Peyer's patch (tissue), 4 donors: ENCODE data around the gene TP53I11. TPM values are rescaled to one million over a fixed set of nuclear protein-coding genes. Genes with fewer than 3 reads are reported as not detected.

Experiments used
- DNase-seq, 3 donors: peaks; one replicate each; pipeline ENCODE4 v3.0.0-alpha.2; 2017 to 2019
- H3K27ac ChIP-seq, 4 donors: fragments of 200-600 bp; sonication (generic); one replicate each; pipeline ENCODE4 v1.5.1; 2016 to 2019
- H3K27me3 ChIP-seq, 2 donors: fragments of 200-600 bp; sonication (generic); one replicate each; pipeline ENCODE4 v1.5.1; 2019
- H3K36me3 ChIP-seq, 3 donors: fragments of 200-600 bp; sonication (generic); one replicate each; pipeline ENCODE4 v1.5.1; 2016 to 2019
- H3K4me1 ChIP-seq, 4 donors: fragments of 200-600 bp; sonication (generic); one replicate each; pipeline ENCODE4 v1.5.1; 2016 to 2019
- H3K4me3 ChIP-seq, 4 donors: fragments of 200-600 bp; sonication (generic); 1 replicate in 3 of 4; 2 replicates in 1 of 4; pipeline ENCODE4 v1.5.1; 2016 to 2019; ENCODE audit warnings: mild to moderate bottlenecking in 1 of 4
- H3K9me3 ChIP-seq, 4 donors: fragments of 200-600 bp; sonication (generic); one replicate each; pipeline ENCODE4 v1.5.1; 2016 to 2019; ENCODE audit warnings: mild to moderate bottlenecking in 1 of 4
- POLR2A ChIP-seq, 2 donors: fragments of 450-650 bp; IDR thresholded peaks; one replicate each; pipeline ENCODE4 v1.5.1; 2017; ENCODE audit warnings: antibody characterized with exemption in 2 of 2, mild to moderate bottlenecking in 2 of 2, moderate library complexity in 2 of 2
- total RNA-seq, 4 donors: library from RNA; depleted of rRNA; stranded (reverse); fragments of >200 nt; gene quantifications; one replicate each; pipeline ENCODE4 v1.1.0, GENCODE V29; 2016
- TF ChIP-seq, protein P1 (sequence below), 6 experiments: fragments of 450-650 bp in 4 of 6; fragments of 200-600 bp in 2 of 6; sonication (generic) in 1 of 6; IDR thresholded peaks; one replicate each; pipeline ENCODE4 v1.5.1; 2017 to 2019; ENCODE audit warnings: antibody characterized with exemption in 6 of 6, mild to moderate bottlenecking in 3 of 6, moderate library complexity in 1 of 6

TP53I11 gene
- total RNA-seq, 4 donors from 2014 or later, result 48.0 to 152 (median 69.9) TPM

DNA sequence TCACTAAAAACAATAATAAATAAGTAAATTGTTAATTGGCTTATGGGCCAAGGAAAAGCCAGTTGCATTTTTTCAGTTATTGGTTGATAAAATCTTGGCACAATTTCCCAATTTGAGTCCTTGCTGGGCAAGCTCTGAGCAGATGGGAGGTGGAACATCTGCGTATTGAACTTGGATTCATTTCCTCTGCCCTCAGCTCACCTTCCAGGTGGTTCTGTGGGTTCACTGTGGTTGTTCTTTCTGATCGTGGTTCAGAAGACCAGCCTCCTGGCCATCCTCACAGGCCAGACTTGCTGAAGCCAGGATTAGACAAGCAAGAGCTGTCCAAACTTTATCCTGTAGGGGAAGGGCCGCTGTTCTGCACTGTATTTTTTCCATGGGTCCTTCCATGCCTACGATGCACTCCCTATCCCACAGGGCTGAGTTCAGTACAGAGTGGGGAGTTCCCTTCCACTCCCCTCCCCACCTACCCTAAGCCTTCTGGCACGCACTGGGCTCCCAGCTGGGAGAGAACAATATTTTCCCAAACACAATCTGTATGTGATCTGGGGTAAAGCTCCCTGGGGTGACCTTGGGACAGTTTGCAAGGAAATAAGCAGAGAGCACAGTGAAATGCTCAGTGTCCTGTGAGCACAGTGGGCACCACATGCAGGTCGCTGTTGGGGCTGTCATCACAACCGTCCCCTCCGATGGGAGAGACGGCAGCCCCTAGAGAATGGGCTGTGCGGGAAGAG, 43.5 kb upstream of the TP53I11 start:
- TF ChIP-seq POLR2A (IDR thresholded peaks at IDR 0.05), result no peak
- Histone ChIP-seq H3K36me3 (no peaks in the 10 kb centered on the region), H3K4me1 (no peaks in the 10 kb centered on the region), H3K9me3 (no peaks in the 10 kb centered on the region), H3K27me3 (no peaks in the 10 kb centered on the region), H3K27ac (no peak overlapping the region), H3K4me3 (no peak overlapping the region)
- DNase-seq, result no peak

DNA sequence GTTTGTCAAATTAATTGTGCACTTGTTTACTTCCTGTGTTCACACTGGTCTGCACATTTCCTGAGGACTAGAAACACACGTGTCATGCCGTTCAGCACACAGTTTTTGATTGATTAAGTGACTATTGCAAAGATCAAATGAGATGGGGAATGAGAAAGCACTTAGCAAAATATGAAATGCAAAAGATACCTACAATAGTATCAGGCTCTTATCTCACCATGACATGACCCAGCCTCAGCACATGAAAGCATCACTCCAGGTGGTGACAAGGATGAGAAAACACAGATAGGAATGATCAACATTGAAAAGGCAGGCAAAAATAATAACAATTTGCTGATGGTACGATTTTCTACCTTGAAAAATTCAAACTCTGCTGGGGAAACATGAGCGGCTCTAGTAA, 42.1 kb upstream of the TP53I11 start:
- H3K4me3 ChIP-seq, result no peak overlapping the region
- TF ChIP-seq, protein P1, sequence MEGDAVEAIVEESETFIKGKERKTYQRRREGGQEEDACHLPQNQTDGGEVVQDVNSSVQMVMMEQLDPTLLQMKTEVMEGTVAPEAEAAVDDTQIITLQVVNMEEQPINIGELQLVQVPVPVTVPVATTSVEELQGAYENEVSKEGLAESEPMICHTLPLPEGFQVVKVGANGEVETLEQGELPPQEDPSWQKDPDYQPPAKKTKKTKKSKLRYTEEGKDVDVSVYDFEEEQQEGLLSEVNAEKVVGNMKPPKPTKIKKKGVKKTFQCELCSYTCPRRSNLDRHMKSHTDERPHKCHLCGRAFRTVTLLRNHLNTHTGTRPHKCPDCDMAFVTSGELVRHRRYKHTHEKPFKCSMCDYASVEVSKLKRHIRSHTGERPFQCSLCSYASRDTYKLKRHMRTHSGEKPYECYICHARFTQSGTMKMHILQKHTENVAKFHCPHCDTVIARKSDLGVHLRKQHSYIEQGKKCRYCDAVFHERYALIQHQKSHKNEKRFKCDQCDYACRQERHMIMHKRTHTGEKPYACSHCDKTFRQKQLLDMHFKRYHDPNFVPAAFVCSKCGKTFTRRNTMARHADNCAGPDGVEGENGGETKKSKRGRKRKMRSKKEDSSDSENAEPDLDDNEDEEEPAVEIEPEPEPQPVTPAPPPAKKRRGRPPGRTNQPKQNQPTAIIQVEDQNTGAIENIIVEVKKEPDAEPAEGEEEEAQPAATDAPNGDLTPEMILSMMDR (IDR thresholded peaks at IDR 0.05), result no peak
- no peak for TF ChIP-seq POLR2A (IDR thresholded peaks at IDR 0.05)
- H3K36me3 ChIP-seq, result no peaks in the 10 kb centered on the region
- no peak overlapping the region for H3K27ac ChIP-seq
- H3K27me3 ChIP-seq, result no peaks in the 10 kb centered on the region
- no peak for DNase-seq
- no peaks in the 10 kb centered on the region for H3K4me1 ChIP-seq
- H3K9me3 ChIP-seq, result no peaks in the 10 kb centered on the region

DNA sequence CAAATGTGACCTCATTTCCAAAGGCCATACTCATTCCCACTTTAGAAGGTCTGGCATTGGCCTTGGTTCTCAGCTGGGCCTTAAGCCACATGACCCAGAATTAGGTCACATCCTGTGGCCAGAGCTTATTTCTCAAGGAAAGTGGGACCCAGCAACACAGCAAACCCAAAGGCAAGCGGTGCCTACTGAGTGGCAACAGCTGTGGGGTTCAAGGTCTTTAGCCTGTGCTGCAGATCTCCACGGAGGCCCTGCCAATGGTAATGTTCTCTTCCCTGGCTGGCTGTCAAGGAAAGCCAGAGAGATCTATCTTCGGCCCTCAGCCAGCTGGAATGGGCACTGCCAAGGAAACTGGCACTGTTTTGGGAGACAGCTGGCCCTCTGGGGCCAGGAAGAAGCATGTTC, 41.5 kb upstream of the TP53I11 start:
- H3K9me3 ChIP-seq, result no peaks in the 10 kb centered on the region
- H3K4me3 ChIP-seq, result no peak overlapping the region
- H3K27ac ChIP-seq, result no peak overlapping the region
- no peak for DNase-seq
- TF ChIP-seq, protein P1 (IDR thresholded peaks at IDR 0.05), result no peak
- TF ChIP-seq POLR2A (IDR thresholded peaks at IDR 0.05), result no peak
- no peaks in the 10 kb centered on the region for H3K27me3 ChIP-seq
- no peaks in the 10 kb centered on the region for H3K36me3 ChIP-seq
- H3K4me1 ChIP-seq, result no peaks in the 10 kb centered on the region

DNA sequence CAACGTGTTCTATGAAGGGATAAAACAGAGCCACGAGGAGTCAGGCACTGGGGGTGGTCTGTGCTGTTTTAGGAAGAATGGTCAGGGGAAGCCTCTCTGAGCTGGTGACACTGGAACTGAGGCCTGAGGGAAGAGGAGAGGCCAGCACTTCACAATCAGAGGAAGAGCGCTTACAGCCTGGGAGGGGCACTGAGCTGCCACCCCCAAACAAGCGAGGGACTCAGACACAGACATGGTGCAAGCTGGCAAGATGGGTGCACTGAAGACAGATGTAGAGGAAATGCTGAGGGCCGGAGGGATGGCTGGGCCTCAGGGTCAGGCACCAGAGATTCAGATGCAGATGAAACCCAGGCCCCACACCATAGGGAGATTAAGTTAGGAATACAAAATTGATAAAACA, 40.0 kb upstream of the TP53I11 start:
- Histone ChIP-seq H3K27ac (no peak overlapping the region), H3K9me3 (no peaks in the 10 kb centered on the region), H3K4me1 (no peaks in the 10 kb centered on the region), H3K27me3 (no peaks in the 10 kb centered on the region), H3K36me3 (no peaks in the 10 kb centered on the region), H3K4me3 (no peak overlapping the region)
- no peak for TF ChIP-seq POLR2A (IDR thresholded peaks at IDR 0.05)
- TF ChIP-seq, protein P1 (IDR thresholded peaks at IDR 0.05), result no peak
- DNase-seq, result no peak

DNA sequence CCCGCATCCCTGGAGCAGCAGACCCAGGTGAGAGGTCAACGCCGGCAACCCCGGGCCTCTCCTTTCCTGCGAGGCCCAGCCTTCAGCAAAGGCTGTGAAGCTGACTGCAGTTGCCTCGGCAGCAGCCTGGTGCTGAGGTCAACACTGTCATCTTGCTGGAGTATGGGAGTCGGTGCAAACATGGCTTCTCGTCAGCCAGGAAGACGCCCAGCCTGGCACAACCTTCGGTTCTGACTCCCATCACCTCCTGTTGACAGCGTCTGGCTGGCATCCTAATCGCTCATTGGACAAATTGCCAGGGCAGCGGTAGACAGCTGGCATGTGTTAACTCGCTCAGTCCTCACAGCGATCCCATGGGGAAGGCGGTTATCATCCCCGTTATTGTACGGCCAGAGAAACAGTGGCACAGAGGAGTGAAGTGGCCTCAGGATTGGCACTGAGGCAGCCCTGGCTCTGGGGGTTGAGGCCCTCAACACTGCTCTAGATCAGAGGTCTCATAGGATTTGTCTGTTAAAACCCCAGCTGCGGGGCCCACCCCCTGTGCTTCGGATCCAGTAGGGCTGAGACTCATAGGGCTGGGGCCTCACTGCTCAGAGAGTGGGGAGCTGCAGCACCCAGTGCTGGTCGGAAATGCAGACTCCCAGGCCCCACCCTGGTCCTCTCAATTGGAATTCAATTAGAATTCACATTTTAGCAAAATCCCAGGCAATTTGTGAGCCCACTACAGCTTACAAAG, 39.3 kb upstream of the TP53I11 start:
- no peaks in the 10 kb centered on the region for H3K36me3 ChIP-seq
- no peak overlapping the region for H3K27ac ChIP-seq
- H3K9me3 ChIP-seq, result no peaks in the 10 kb centered on the region
- H3K4me3 ChIP-seq, result no peak overlapping the region
- DNase-seq, result no peak
- no peaks in the 10 kb centered on the region for H3K27me3 ChIP-seq
- TF ChIP-seq, protein P1 (IDR thresholded peaks at IDR 0.05), result no peak
- no peak for TF ChIP-seq POLR2A (IDR thresholded peaks at IDR 0.05)
- no peaks in the 10 kb centered on the region for H3K4me1 ChIP-seq

DNA sequence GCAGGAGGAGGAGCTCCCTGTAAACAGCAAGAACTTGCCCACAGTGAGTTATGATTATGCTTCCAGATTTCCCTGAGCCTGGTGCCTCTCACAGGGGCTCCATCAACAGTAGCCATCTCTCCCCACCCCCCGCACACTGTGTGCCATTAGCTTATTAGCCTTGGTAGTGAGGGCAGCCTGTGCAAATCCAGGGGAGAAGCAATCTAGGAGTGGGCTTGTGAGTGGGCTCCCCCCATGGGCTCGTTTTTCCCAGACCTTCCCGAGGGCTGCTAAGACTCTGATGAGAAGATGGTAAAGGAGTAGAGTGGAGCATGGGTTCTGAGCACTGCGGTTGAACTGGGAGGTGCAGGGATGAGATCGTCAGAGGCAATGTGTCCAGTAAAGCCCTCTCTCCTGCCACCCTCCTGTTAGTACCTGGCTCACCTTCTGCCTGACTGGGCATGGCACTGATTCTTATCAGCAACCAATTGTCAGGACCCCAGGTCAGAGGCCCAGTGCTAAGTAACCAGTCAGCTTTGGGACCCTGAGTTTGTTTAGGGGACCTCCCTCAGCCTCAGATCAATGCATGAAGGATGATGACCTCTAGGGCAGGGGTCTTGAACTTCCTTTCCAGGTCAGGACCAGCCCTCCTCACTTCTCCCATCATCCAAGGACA, 38.4 kb upstream of the TP53I11 start:
- TF ChIP-seq POLR2A (IDR thresholded peaks at IDR 0.05), result no peak
- TF ChIP-seq, protein P1 (IDR thresholded peaks at IDR 0.05), result no peak
- H3K27ac ChIP-seq, result no peak overlapping the region

More for the DNA sequence above, 38.4 kb upstream of the TP53I11 start:
- DNase-seq, result peak in 1 of 3 donors; percentile 8
- Histone ChIP-seq H3K27me3 (no peaks in the 10 kb centered on the region), H3K4me3 (no peak overlapping the region), H3K9me3 (no peaks in the 10 kb centered on the region), H3K36me3 (no peaks in the 10 kb centered on the region), H3K4me1 (no peaks in the 10 kb centered on the region)
